WTC11 (cell line): ENCODE data around the gene LDB3. TPM values are rescaled to one million over a fixed set of nuclear protein-coding genes. Genes with fewer than 3 reads are reported as not detected.
A peak's percentile ranks its signal among the peaks of the same experiment; 100 is the strongest.

Experiments used
- ATAC-seq: fragments of 200-7000 bp; cut with Tn5 transposase; 2 replicates; pipeline ENCODE4 v1.10.0; 2021; ENCODE audit warnings: mild to moderate bottlenecking, moderate library complexity
- CTCF ChIA-PET: fragments of 300-600 bp; sonication (Branson Sonifier 250); formaldehyde crosslinking; loops from one replicate; lab custom pipeline; 2021; ENCODE audit warnings: antibody characterized with exemption; lab: Charles Lee
- POLR2A ChIA-PET: fragments of 350-600 bp; sonication (Branson Sonifier 250); formaldehyde crosslinking; loops from one replicate; lab custom pipeline; 2021; ENCODE audit warnings: antibody characterized with exemption; lab: Charles Lee
- DNase-seq: peaks from one replicate; pipeline ENCODE4 v3.0.0; 2021; ENCODE audit warnings: low spot score
- H3K27ac Mint-ChIP-seq: 2 replicates; pipeline ENCODE4 v1.8.0; 2021; ENCODE audit warnings: mixed read lengths
- H3K27me3 Mint-ChIP-seq: 2 replicates; pipeline ENCODE4 v1.8.0; 2021; ENCODE audit warnings: low read depth, mild to moderate bottlenecking, moderate library complexity, mixed read lengths
- H3K36me3 Mint-ChIP-seq: 2 replicates; pipeline ENCODE4 v1.8.0; 2021; ENCODE audit warnings: mixed read lengths
- H3K4me1 Mint-ChIP-seq: 2 replicates; pipeline ENCODE4 v1.8.0; 2022; ENCODE audit warnings: mixed read lengths
- H3K4me3 Mint-ChIP-seq: 2 replicates; pipeline ENCODE4 v1.8.0; 2021; ENCODE audit warnings: mild to moderate bottlenecking, moderate library complexity, mixed read lengths
- H3K9me3 Mint-ChIP-seq: 2 replicates; pipeline ENCODE4 v1.8.0; 2021; ENCODE audit warnings: mixed read lengths
- ATF1 ChIP-seq: sonication (generic); formaldehyde crosslinking; IDR thresholded peaks from 2 replicates; pipeline ENCODE4 v1.8.1; 2023; ENCODE audit warnings: mild to moderate bottlenecking, moderate library complexity, missing genetic modification reagents
- ATF3 ChIP-seq: sonication (generic); formaldehyde crosslinking; conservative IDR thresholded peaks from 2 replicates; pipeline ENCODE4 v1.8.1; 2022; ENCODE audit warnings: mild to moderate bottlenecking, missing genetic modification reagents
- E2F1 ChIP-seq: sonication (generic); formaldehyde crosslinking; IDR thresholded peaks from 2 replicates; pipeline ENCODE4 v1.8.0; 2022; ENCODE audit warnings: mild to moderate bottlenecking, missing genetic modification reagents
- FOXK1 ChIP-seq: sonication (generic); formaldehyde crosslinking; IDR thresholded peaks from 2 replicates; pipeline ENCODE4 v1.8.0; 2022; ENCODE audit warnings: mild to moderate bottlenecking, moderate library complexity, missing genetic modification reagents
- FOXP1 ChIP-seq: sonication (generic); formaldehyde crosslinking; IDR thresholded peaks from 2 replicates; pipeline ENCODE4 v1.8.0; 2022; ENCODE audit warnings: missing genetic modification reagents, mild to moderate bottlenecking, moderate library complexity, borderline replicate concordance
- FOXP4 ChIP-seq: sonication (generic); formaldehyde crosslinking; IDR thresholded peaks from 2 replicates; pipeline ENCODE4 v1.8.0; 2022; ENCODE audit warnings: mild to moderate bottlenecking, missing genetic modification reagents
- GRHL2 ChIP-seq: fragments of 250-450 bp; sonication (Bioruptor Pico); IDR thresholded peaks from 2 replicates; pipeline ENCODE4 v1.8.0; 2022; ENCODE audit warnings: mild to moderate bottlenecking, moderate library complexity; ENCODE audit not compliant: insufficient replicate concordance, severe bottlenecking
- MLX ChIP-seq: sonication (generic); formaldehyde crosslinking; IDR thresholded peaks from 2 replicates; pipeline ENCODE4 v1.8.1; 2023; ENCODE audit warnings: mild to moderate bottlenecking, missing genetic modification reagents, moderate library complexity
- NFYB ChIP-seq: sonication (generic); formaldehyde crosslinking; conservative IDR thresholded peaks from 2 replicates; pipeline ENCODE4 v1.8.0; 2022; ENCODE audit warnings: low read depth, missing genetic modification reagents
- OVOL2 ChIP-seq: fragments of 250-450 bp; sonication (Bioruptor Pico); IDR thresholded peaks from 2 replicates; pipeline ENCODE4 v1.9.0; 2021; ENCODE audit warnings: mild to moderate bottlenecking, borderline replicate concordance
- TCF7 ChIP-seq: sonication (generic); formaldehyde crosslinking; IDR thresholded peaks from 2 replicates; pipeline ENCODE4 v1.8.0; 2022; ENCODE audit warnings: mild to moderate bottlenecking, low read depth, missing genetic modification reagents, moderate library complexity
- TP53 ChIP-seq: sonication (generic); formaldehyde crosslinking; IDR thresholded peaks from 2 replicates; pipeline ENCODE4 v1.8.1; 2023; ENCODE audit warnings: mild to moderate bottlenecking, missing genetic modification reagents
- ZNF263 ChIP-seq: sonication (generic); formaldehyde crosslinking; IDR thresholded peaks from 2 replicates; pipeline ENCODE4 v1.8.1; 2022; ENCODE audit warnings: low read depth, mild to moderate bottlenecking, moderate library complexity, missing genetic modification reagents
- ZNF425 ChIP-seq: fragments of 250-450 bp; sonication (Bioruptor Pico); conservative IDR thresholded peaks from 2 replicates; pipeline ENCODE4 v1.9.0; 2021; ENCODE audit warnings: mild to moderate bottlenecking
- ZNF671 ChIP-seq: fragments of 250-450 bp; sonication (Bioruptor Pico); IDR thresholded peaks from 2 replicates; pipeline ENCODE4 v1.8.0; 2021; ENCODE audit warnings: mild to moderate bottlenecking
- ZSCAN18 ChIP-seq: fragments of 250-450 bp; sonication (Bioruptor Pico); IDR thresholded peaks from 2 replicates; pipeline ENCODE4 v2.1.2; 2022; ENCODE audit warnings: mild to moderate bottlenecking, moderate library complexity
- total RNA-seq: library from RNA; stranded (reverse); gene quantifications from 3 replicates; pipeline ENCODE4 v1.2.3, GENCODE V29; 2021

Gene LDB3
- total RNA-seq, 1 experiment from 2014 or later, result 0.42 TPM

- TF ChIP-seq ATF3 (CRISPR knock-in tag), result no peak
Observed at GRCh38 chr10:86657011-86657395, 11.3 kb upstream of the LDB3 start (continued).

- DNase-seq, result peak; percentile 7
- H3K27me3 Mint-ChIP-seq, result no peaks in the 10 kb centered on the region
- CTCF ChIA-PET, result no interaction called here
- no peaks in the 10 kb centered on the region for H3K9me3 Mint-ChIP-seq
- H3K4me3 Mint-ChIP-seq, result no peak overlapping the region
- TF ChIP-seq NFYB, result no peak
- TF ChIP-seq E2F1 (CRISPR knock-in tag), result no peak
- TF ChIP-seq GRHL2 (CRISPR knock-in tag), result no peak
- no peak for TF ChIP-seq ZNF263 (CRISPR knock-in tag)
- no peak for TF ChIP-seq OVOL2 (CRISPR knock-in tag)
- no peak for TF ChIP-seq TCF7 (CRISPR knock-in tag)
- TF ChIP-seq ZNF671, result no peak
- no peak for TF ChIP-seq MLX (CRISPR knock-in tag)
- TF ChIP-seq TP53, result no peak
- no peak for TF ChIP-seq FOXP1 (CRISPR knock-in tag)
- TF ChIP-seq FOXK1 (CRISPR knock-in tag), result no peak
- TF ChIP-seq ATF1, result no peak
- TF ChIP-seq FOXP4 (CRISPR knock-in tag), result no peak
- no peak for TF ChIP-seq ZSCAN18 (CRISPR knock-in tag)
- no peak for TF ChIP-seq ZNF425 (CRISPR knock-in tag)
- no peak for ATAC-seq
- POLR2A ChIA-PET, result no interaction called here
- no peak overlapping the region for H3K27ac Mint-ChIP-seq
- H3K36me3 Mint-ChIP-seq, result no peaks in the 10 kb centered on the region
- peaks cover under 1% of the 10 kb centered on the region; the same call in 1 of the 2 replicates for H3K4me1 Mint-ChIP-seq
Observed at GRCh38 chr10:86657396-86658011, 10.8 kb upstream of the LDB3 start.
